T-cell (primary cell): ENCODE measurements around the gene FMN1. TPM values are rescaled to one million over a fixed set of nuclear protein-coding genes. Genes with fewer than 3 reads are reported as not detected.

Experiments
- ATAC-seq, 4 experiments: fragments of 200-7000 bp in 3 of 4; fragments of 150-1000 bp in 1 of 4; cut with Tn5 transposase; replicated peaks in 1 of 4; 1 replicate in 3 of 4; 2 replicates in 1 of 4; pipeline ENCODE4 v1.10.0; 2021; ENCODE audit warnings: moderate library complexity in 3 of 4, mild to moderate bottlenecking in 2 of 4, moderate number of reproducible peaks in 1 of 4
- CTCF ChIA-PET, 2 donors: fragments of 300-600 bp; sonication (Branson Sonifier 250); formaldehyde crosslinking; loops; one replicate each; lab custom pipeline; 2022; ENCODE audit warnings: antibody characterized with exemption in 2 of 2; lab: Charles Lee
- POLR2A ChIA-PET, 2 donors: fragments of 300-600 bp; sonication (Branson Sonifier 250); formaldehyde crosslinking; loops; one replicate each; lab custom pipeline; 2022; ENCODE audit warnings: antibody characterized with exemption in 2 of 2; lab: Charles Lee
- DNase-seq, 35 experiments: peaks; one replicate each; pipeline versions ENCODE4 v3.0.0 to v3.0.0-alpha.2; 2013 to 2023
- H3K27ac ChIP-seq: one replicate; pipeline ENCODE4 v1.5.1; 2013; ENCODE audit warnings: low read length
- H3K27me3 ChIP-seq, 2 experiments: replicated peaks in 1 of 2; 1 replicate in 1 of 2; 2 replicates in 1 of 2; pipeline versions ENCODE4 v1.6.1 to v1.7.0; 2013; ENCODE audit warnings: low read length in 1 of 2, mixed read lengths in 1 of 2; ENCODE audit not compliant: control insufficient read depth in 2 of 2, insufficient read depth in 2 of 2; ENCODE audit errors: extremely low read depth in 1 of 2
- H3K36me3 ChIP-seq, 2 donors: 1 replicate in 1 of 2; 2 replicates in 1 of 2; pipeline versions ENCODE4 v1.6.1 to v1.7.0; 2013; ENCODE audit warnings: low read length in 1 of 2; ENCODE audit not compliant: control insufficient read depth in 2 of 2, insufficient read depth in 1 of 2; ENCODE audit errors: extremely low read depth in 1 of 2
- H3K4me1 ChIP-seq, 2 experiments: 1 replicate in 1 of 2; 2 replicates in 1 of 2; pipeline versions ENCODE4 v1.6.1 to v1.7.0; 2013; ENCODE audit warnings: low read length in 2 of 2, mixed read lengths in 1 of 2; ENCODE audit not compliant: insufficient read depth in 2 of 2, control insufficient read depth in 1 of 2; ENCODE audit errors: extremely low read depth in 1 of 2
- H3K4me3 ChIP-seq, 2 donors: 1 replicate in 1 of 2; 2 replicates in 1 of 2; pipeline versions ENCODE4 v1.5.1 to v1.7.0; 2013; ENCODE audit warnings: mild to moderate bottlenecking in 2 of 2, low read length in 1 of 2, moderate library complexity in 1 of 2; ENCODE audit not compliant: control insufficient read depth in 1 of 2; ENCODE audit errors: extremely low read depth in 1 of 2
- H3K9me3 ChIP-seq: 2 replicates; pipeline ENCODE4 v1.7.0; 2013
- H3K27ac Mint-ChIP-seq, 2 donors: one replicate each; pipeline ENCODE4 v1.8.0; 2020 to 2021; ENCODE audit warnings: mild to moderate bottlenecking in 2 of 2, mixed read lengths in 2 of 2
- H3K27me3 Mint-ChIP-seq, 2 donors: one replicate each; pipeline ENCODE4 v1.8.0; 2021 to 2022; ENCODE audit warnings: mixed read lengths in 2 of 2
- H3K36me3 Mint-ChIP-seq: one replicate; pipeline ENCODE4 v1.8.0; 2021; ENCODE audit warnings: mixed read lengths
- H3K4me1 Mint-ChIP-seq, 3 donors: one replicate each; pipeline ENCODE4 v1.8.0; 2020 to 2022; ENCODE audit warnings: mixed read lengths in 3 of 3, mild to moderate bottlenecking in 1 of 3
- H3K4me3 Mint-ChIP-seq, 3 donors: one replicate each; pipeline ENCODE4 v1.8.0; 2020 to 2022; ENCODE audit warnings: mild to moderate bottlenecking in 3 of 3, mixed read lengths in 3 of 3, moderate library complexity in 3 of 3
- H3K9me3 Mint-ChIP-seq, 3 donors: one replicate each; pipeline ENCODE4 v1.8.0; 2020 to 2022; ENCODE audit warnings: mixed read lengths in 3 of 3
- WGBS: methylation state at CpG from one replicate; pipeline ENCODE4 v1.1.5; 2013; ENCODE audit warnings: missing lambda C conversion rate; ENCODE audit not compliant: insufficient coverage; 5-methylcytosine and 5-hydroxymethylcytosine counted together
- total RNA-seq, 35 experiments: library from RNA in 6 of 35; stranded (reverse) in 6 of 35; fragments of 120-200 nt in 1 of 35; gene quantifications; one replicate each; pipeline versions ENCODE4 v1.2.1 to v1.2.4 and lab custom pipeline; 2013 to 2026

The FMN1 gene
- total RNA-seq, 5 donors from 2014 or later (not counting 1 experiment from before 2014, with no cell fraction given): 0.20 to 22.4 (median 14.9) TPM

- CTCF ChIA-PET: no interaction called here
- no peak overlapping the region for H3K4me3 Mint-ChIP-seq
- Histone ChIP-seq H3K36me3 (no peaks in the 10 kb centered on the region), H3K4me3 (no peak overlapping the region), H3K9me3 (no peaks in the 10 kb centered on the region), H3K27me3 (peaks cover 0 to 4% of the 10 kb centered on the region in 2 experiments), H3K27ac (no peak overlapping the region), H3K4me1 (no peaks in the 10 kb centered on the region)
- no peaks in the 10 kb centered on the region for H3K4me1 Mint-ChIP-seq
- POLR2A ChIA-PET: no interaction called here
- no peaks in the 10 kb centered on the region for H3K9me3 Mint-ChIP-seq
- WGBS: no CpG with 5 or more reads among the region's 1 CpG
- no peak overlapping the region for H3K27ac Mint-ChIP-seq
- peaks cover 0 to 8% of the 10 kb centered on the region in 2 donors for H3K27me3 Mint-ChIP-seq
- no peaks in the 10 kb centered on the region for H3K36me3 Mint-ChIP-seq
- ATAC-seq (no peak), DNase-seq (no peak)
Observed at GRCh38 chr15:32834156-32834555, 360.4 kb downstream of the FMN1 start.

- Mint-ChIP-seq H3K36me3 (no peaks in the 10 kb centered on the region), H3K4me1 (no peaks in the 10 kb centered on the region), H3K27me3 (peaks cover 0 to 8% of the 10 kb centered on the region in 2 donors), H3K4me3 (no peak overlapping the region), H3K9me3 (no peaks in the 10 kb centered on the region), H3K27ac (no peak overlapping the region)
- Histone ChIP-seq H3K9me3 (no peaks in the 10 kb centered on the region), H3K4me1 (no peaks in the 10 kb centered on the region), H3K27me3 (no peaks in the 10 kb centered on the region), H3K4me3 (no peak overlapping the region), H3K27ac (no peak overlapping the region), H3K36me3 (no peaks in the 10 kb centered on the region)
- ATAC-seq: no peak
- ChIA-PET POLR2A (no interaction called here), CTCF (no interaction called here)
- no CpG with 5 or more reads among the region's 1 CpG for WGBS
- no peak for DNase-seq
Observed at GRCh38 chr15:32833379-32833821, 361.1 kb downstream of the FMN1 start.

- H3K4me1 Mint-ChIP-seq: no peaks in the 10 kb centered on the region
- H3K36me3 ChIP-seq: no peaks in the 10 kb centered on the region
- ChIA-PET CTCF (no interaction called here), POLR2A (no interaction called here)
- H3K4me3 Mint-ChIP-seq: no peak overlapping the region
- ATAC-seq (no peak), DNase-seq (no peak)
- no peak overlapping the region for H3K27ac ChIP-seq
- no peaks in the 10 kb centered on the region for H3K9me3 ChIP-seq
- no peaks in the 10 kb centered on the region for H3K9me3 Mint-ChIP-seq
- peaks cover 0 to 8% of the 10 kb centered on the region in 2 donors for H3K27me3 Mint-ChIP-seq
- no peaks in the 10 kb centered on the region for H3K36me3 Mint-ChIP-seq
- no peaks in the 10 kb centered on the region for H3K4me1 ChIP-seq
- H3K4me3 ChIP-seq: no peak overlapping the region
- no peaks in the 10 kb centered on the region for H3K27me3 ChIP-seq
- H3K27ac Mint-ChIP-seq: no peak overlapping the region
- no CpG with 5 or more reads among the region's 1 CpG for WGBS
Observed at GRCh38 chr15:32831485-32831884, 363.0 kb downstream of the FMN1 start.

- Mint-ChIP-seq H3K27ac (no peak overlapping the region), H3K27me3 (peaks cover 2 to 8% of the 10 kb centered on the region in 2 donors), H3K36me3 (no peaks in the 10 kb centered on the region), H3K4me3 (no peak overlapping the region), H3K9me3 (no peaks in the 10 kb centered on the region), H3K4me1 (no peaks in the 10 kb centered on the region)
- DNase-seq: no peak
- Histone ChIP-seq H3K4me1 (no peaks in the 10 kb centered on the region), H3K9me3 (no peaks in the 10 kb centered on the region), H3K4me3 (no peak overlapping the region), H3K36me3 (no peaks in the 10 kb centered on the region), H3K27ac (no peak overlapping the region), H3K27me3 (no peaks in the 10 kb centered on the region)
- no CpG with 5 or more reads among the region's 1 CpG for WGBS
- CTCF ChIA-PET: no interaction called here
- POLR2A ChIA-PET: no interaction called here
- no peak for ATAC-seq
Observed at GRCh38 chr15:32830241-32830640, 364.3 kb downstream of the FMN1 start.

GRCh38 chr15:32829436-32829835 is 365.1 kb downstream of the FMN1 start:
- ChIA-PET CTCF (no interaction called here), POLR2A (no interaction called here)
- Histone ChIP-seq H3K27ac (no peak overlapping the region), H3K27me3 (no peaks in the 10 kb centered on the region), H3K4me1 (no peaks in the 10 kb centered on the region), H3K9me3 (no peaks in the 10 kb centered on the region), H3K36me3 (no peaks in the 10 kb centered on the region), H3K4me3 (no peak overlapping the region)
- Mint-ChIP-seq H3K36me3 (no peaks in the 10 kb centered on the region), H3K27ac (no peak overlapping the region), H3K4me3 (no peak overlapping the region), H3K9me3 (no peaks in the 10 kb centered on the region), H3K4me1 (no peaks in the 10 kb centered on the region), H3K27me3 (peaks cover 10 to 11% of the 10 kb centered on the region in 2 donors)
- ATAC-seq: no peak
- no peak for DNase-seq
- no CpG with 5 or more reads among the region's 2 CpGs for WGBS

GRCh38 chr15:32828507-32829186 is 365.9 kb downstream of the FMN1 start:
- H3K27ac Mint-ChIP-seq: no peak overlapping the region
- H3K9me3 ChIP-seq: no peaks in the 10 kb centered on the region
- no peak overlapping the region for H3K4me3 ChIP-seq
- ChIA-PET POLR2A (no interaction called here), CTCF (no interaction called here)
- ATAC-seq (no peak), DNase-seq (no peak)
- H3K27me3 Mint-ChIP-seq: peaks cover 10 to 11% of the 10 kb centered on the region in 2 donors
- H3K4me1 ChIP-seq: no peaks in the 10 kb centered on the region
- no peaks in the 10 kb centered on the region for H3K36me3 Mint-ChIP-seq
- H3K4me3 Mint-ChIP-seq: no peak overlapping the region
- H3K36me3 ChIP-seq: no peaks in the 10 kb centered on the region
- H3K9me3 Mint-ChIP-seq: no peaks in the 10 kb centered on the region
- WGBS: no CpG with 5 or more reads among the region's 6 CpGs
- H3K4me1 Mint-ChIP-seq: no peaks in the 10 kb centered on the region
- H3K27ac ChIP-seq: no peak overlapping the region
- peaks cover 0 to 3% of the 10 kb centered on the region in 2 experiments for H3K27me3 ChIP-seq
